ENCODE data around the gene GAPDHS. TPM values are rescaled to one million over a fixed set of nuclear protein-coding genes. Genes with fewer than 3 reads are reported as not detected.

The GAPDHS gene
- total RNA-seq, 1 experiment from 2014 or later: not detected

GRCh38 chr19:35531291-35531690 is 2.0 kb upstream of the GAPDHS start:
- H3K4me2 ChIP-seq (ENCODE audit: low read length): no peak overlapping the region
- ChIA-PET CTCF (no interaction called here), RAD21 (ENCODE audit: low non-redundant PET in 1 of 2, low total read pairs in 2 of 2, uncharacterized antibody in 2 of 2, unreplicated experiment in 2 of 2) (no interaction called here), POLR2A (interaction anchor here (1.5 kb wide), 1 partner anchor 21 kb away, joined by 4 read pairs; no protein-coding TSS in a partner anchor)
- no peak for TF ChIP-seq TCF7L2 (IDR thresholded peaks at IDR 0.05; ENCODE audit: borderline replicate concordance, extremely low read depth, insufficient read depth, insufficient read length)
- no peak for TF ChIP-seq ELF1 (IDR thresholded peaks at IDR 0.05; ENCODE audit: borderline replicate concordance, low read depth)
- no peak for TF ChIP-seq FOSL1 (IDR thresholded peaks at IDR 0.05; ENCODE audit: low read depth)
- no peak for TF ChIP-seq SIN3A (IDR thresholded peaks at IDR 0.05; ENCODE audit: low read depth)
- TF ChIP-seq RAD21 (IDR thresholded peaks at IDR 0.05; ENCODE audit: low read depth): no peak
- TF ChIP-seq ZBTB33 (IDR thresholded peaks at IDR 0.05; ENCODE audit: extremely low read depth, insufficient replicate concordance, low read length): no peak
- TF ChIP-seq ZFX (IDR thresholded peaks at IDR 0.05): no peak
- TF ChIP-seq EGR1 (IDR thresholded peaks at IDR 0.05; ENCODE audit: low read depth): no peak
- no peak for TF ChIP-seq SRF (IDR thresholded peaks at IDR 0.05; ENCODE audit: low read depth)
- TF ChIP-seq CBX3 (IDR thresholded peaks at IDR 0.05; ENCODE audit: low read depth): no peak
- no peak for TF ChIP-seq CEBPB (IDR thresholded peaks at IDR 0.05; ENCODE audit: low read depth)
- TF ChIP-seq ZNF274 (IDR thresholded peaks at IDR 0.05; ENCODE audit: low read depth, low read length): no peak
- TF ChIP-seq MAX (IDR thresholded peaks at IDR 0.05): no peak
- TF ChIP-seq YY1 (IDR thresholded peaks at IDR 0.05; ENCODE audit: extremely low read depth, insufficient replicate concordance, low read depth, low read length): no peak
- TF ChIP-seq CTCF (IDR thresholded peaks at IDR 0.05 in 2 of 3, conservative IDR thresholded peaks at IDR 0.05 in 1 of 3; ENCODE audit: borderline replicate concordance in 1 of 3, insufficient read depth in 1 of 3, low read depth in 2 of 3, low read length in 2 of 3): no peak
- no peak for TF ChIP-seq EZH2 (IDR thresholded peaks at IDR 0.05)
- TF ChIP-seq POLR2AphosphoS5 (IDR thresholded peaks at IDR 0.05; ENCODE audit: low read depth, low read length): no peak
- intact Hi-C loops (cut with micrococcal nuclease): no loop called here
- no peaks in the 10 kb centered on the region for H3K79me2 ChIP-seq (ENCODE audit: insufficient read depth, low read length)
- H2AFZ ChIP-seq (ENCODE audit: low read depth, low read length, poor library complexity, severe bottlenecking): no peak overlapping the region
- DNase-seq (ENCODE audit: low read depth, low spot score) (no peak), ATAC-seq (no peak)
- BruUV-seq (replicated peaks): no TSS peak
- no peaks in the 10 kb centered on the region for H3K9me2 ChIP-seq (ENCODE audit: insufficient read depth)
- no peak overlapping the region for H3K27ac ChIP-seq (ENCODE audit: low read depth, low read length)
- H3K36me3 ChIP-seq (ENCODE audit: control insufficient read depth in 1 of 2, insufficient read depth in 2 of 2, low read length in 2 of 2): no peaks in the 10 kb centered on the region
- no peaks in the 10 kb centered on the region for H3K9me3 ChIP-seq (ENCODE audit: control insufficient read depth in 1 of 2, insufficient read depth in 1 of 2, low read depth in 1 of 2, low read length in 2 of 2)
- H3K4me1 ChIP-seq (ENCODE audit: control insufficient read depth in 1 of 2, insufficient read depth in 2 of 2, low read length in 2 of 2): peaks cover 0 to 8% of the 10 kb centered on the region in 2 experiments; a peak in 2 of 4 replicates
- H3K4me3 ChIP-seq (replicated peaks in 1 of 2; ENCODE audit: low read depth in 1 of 2, low read length in 2 of 2): no peak overlapping the region
- H4K20me1 ChIP-seq (ENCODE audit: insufficient read depth): no peaks in the 10 kb centered on the region
- H3K9ac ChIP-seq (ENCODE audit: low read length): no peak overlapping the region
- no peaks in the 10 kb centered on the region for H3K27me3 ChIP-seq (ENCODE audit: insufficient read depth, low read length)
